Mammary epithelial cell (primary cell): ENCODE results near the gene PALLD.

Experiments used
- EZH2 ChIP-seq: IDR thresholded peaks from 2 replicates; pipeline ENCODE4 v1.6.1; 2012; ENCODE audit warnings: low read length, inconsistent platforms, borderline replicate concordance
- TF ChIP-seq, protein P1 (sequence below), 2 donors: IDR thresholded peaks in 1 of 2; conservative IDR thresholded peaks in 1 of 2; 2 replicates each; pipeline ENCODE4 v1.5.1; 2011 to 2012; ENCODE audit warnings: inconsistent platforms in 2 of 2, low read length in 2 of 2, mild to moderate bottlenecking in 2 of 2, control low read depth in 1 of 2, low read depth in 1 of 2; ENCODE audit not compliant: insufficient read depth in 1 of 2; ENCODE audit errors: extremely low read depth in 1 of 2

DNA sequence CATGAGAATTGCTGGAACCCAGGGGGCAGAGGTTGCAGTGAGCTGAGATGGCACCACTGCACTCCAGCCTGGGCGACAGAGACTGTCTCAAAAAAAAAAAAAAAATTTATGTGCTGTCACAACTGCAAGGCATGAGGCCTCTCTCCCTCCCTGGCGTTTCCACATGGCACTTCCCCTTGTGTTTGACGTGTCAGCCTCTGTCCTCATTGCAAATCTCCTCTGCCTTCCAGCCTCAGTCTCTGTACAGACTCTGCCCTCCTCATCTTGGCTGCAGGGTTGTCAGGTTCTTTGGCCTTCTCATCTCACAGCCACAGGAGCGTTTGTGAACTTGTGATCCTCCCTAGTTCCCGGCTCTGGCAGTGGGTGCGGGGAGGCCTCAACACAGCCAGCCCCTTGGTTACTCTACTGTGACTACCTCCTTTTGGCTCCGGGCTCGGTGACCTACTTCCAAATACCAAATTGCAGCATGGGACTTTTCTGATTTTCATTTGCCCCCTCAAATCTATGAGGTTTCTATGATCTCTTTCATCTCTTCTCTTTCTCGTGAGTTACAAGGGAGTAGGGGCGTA lies 263.2 kb downstream of the PALLD start:
- TF ChIP-seq, protein P1, sequence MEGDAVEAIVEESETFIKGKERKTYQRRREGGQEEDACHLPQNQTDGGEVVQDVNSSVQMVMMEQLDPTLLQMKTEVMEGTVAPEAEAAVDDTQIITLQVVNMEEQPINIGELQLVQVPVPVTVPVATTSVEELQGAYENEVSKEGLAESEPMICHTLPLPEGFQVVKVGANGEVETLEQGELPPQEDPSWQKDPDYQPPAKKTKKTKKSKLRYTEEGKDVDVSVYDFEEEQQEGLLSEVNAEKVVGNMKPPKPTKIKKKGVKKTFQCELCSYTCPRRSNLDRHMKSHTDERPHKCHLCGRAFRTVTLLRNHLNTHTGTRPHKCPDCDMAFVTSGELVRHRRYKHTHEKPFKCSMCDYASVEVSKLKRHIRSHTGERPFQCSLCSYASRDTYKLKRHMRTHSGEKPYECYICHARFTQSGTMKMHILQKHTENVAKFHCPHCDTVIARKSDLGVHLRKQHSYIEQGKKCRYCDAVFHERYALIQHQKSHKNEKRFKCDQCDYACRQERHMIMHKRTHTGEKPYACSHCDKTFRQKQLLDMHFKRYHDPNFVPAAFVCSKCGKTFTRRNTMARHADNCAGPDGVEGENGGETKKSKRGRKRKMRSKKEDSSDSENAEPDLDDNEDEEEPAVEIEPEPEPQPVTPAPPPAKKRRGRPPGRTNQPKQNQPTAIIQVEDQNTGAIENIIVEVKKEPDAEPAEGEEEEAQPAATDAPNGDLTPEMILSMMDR (conservative IDR thresholded peaks at IDR 0.05 in 1 of 2, IDR thresholded peaks at IDR 0.05 in 1 of 2; ENCODE audit: extremely low read depth in 1 of 2, insufficient read depth in 1 of 2, low read depth in 1 of 2, low read length in 2 of 2) = no peak
- TF ChIP-seq EZH2 = no peak
